VCaP (cell line): ENCODE data around the gene AIFM3.

Experiments
- H3K27ac ChIP-seq: fragments of 450-650 bp; 2 replicates; pipeline ENCODE4 v1.5.1; 2017
- CTCF ChIP-seq: fragments of 450-650 bp; conservative IDR thresholded peaks from 2 replicates; pipeline ENCODE4 v1.5.1; 2017; ENCODE audit warnings: mild to moderate bottlenecking, moderate library complexity

AIFM3 gene

GRCh38 chr22:20951151-20951931, 15.7 kb upstream of the AIFM3 start:
- peak overlapping the region; percentile 89 for H3K27ac ChIP-seq
- no peak for TF ChIP-seq CTCF

GRCh38 chr22:20951932-20952380, 15.1 kb upstream of the AIFM3 start:
- peak overlapping the region; percentile 89 for H3K27ac ChIP-seq
- no peak for TF ChIP-seq CTCF

GRCh38 chr22:20952544-20953341, 14.3 kb upstream of the AIFM3 start:
- no peak for TF ChIP-seq CTCF
- H3K27ac ChIP-seq = peak overlapping the region; percentile 89

- TF ChIP-seq CTCF = no peak
- peak overlapping the region; percentile 89 for H3K27ac ChIP-seq
Observed at GRCh38 chr22:20953342-20953608, 13.8 kb upstream of the AIFM3 start.

- peak overlapping the region; percentile 89 for H3K27ac ChIP-seq
Observed at GRCh38 chr22:20953668-20954500, 13.2 kb upstream of the AIFM3 start.

GRCh38 chr22:20955548-20955947, 11.5 kb upstream of the AIFM3 start:
- no peak for TF ChIP-seq CTCF
- H3K27ac ChIP-seq = no peak overlapping the region

More at GRCh38 chr22:20953668-20954500, 13.2 kb upstream of the AIFM3 start:
- TF ChIP-seq CTCF = no peak
